OCI-LY7 (cell line): ENCODE data around the gene SRGAP3.

Experiments
- CTCF ChIP-seq: fragments of 200-600 bp; sonication (generic); conservative IDR thresholded peaks from 2 replicates; pipeline ENCODE4 v1.5.1; 2014; ENCODE audit warnings: mild to moderate bottlenecking, antibody characterized with exemption, low read length, moderate library complexity, mixed read lengths
- EZH2phosphoT487 ChIP-seq: fragments of 200-600 bp; sonication (generic); IDR thresholded peaks from 2 replicates; pipeline ENCODE4 v1.6.1; 2018; ENCODE audit warnings: low read depth, borderline replicate concordance, mild to moderate bottlenecking, mixed run types, antibody characterized with exemption, low read length, moderate library complexity, mixed read lengths

- no peak for TF ChIP-seq CTCF
- no peak for TF ChIP-seq EZH2phosphoT487
Observed at GRCh38 chr3:9254764-9255163, 5.3 kb upstream of the SRGAP3 start.
